Adipocyte (in vitro differentiated cells): ENCODE results near the gene LYST.
A peak's percentile ranks its signal among the peaks of the same experiment; 100 is the strongest.

Experiments
- DNase-seq: peaks from one replicate; pipeline ENCODE4 v3.0.0-alpha.2; 2015; ENCODE audit warnings: low read depth
- H3K27me3 ChIP-seq: replicated peaks from 2 replicates; pipeline ENCODE4 v1.7.0; 2013; ENCODE audit warnings: mild to moderate bottlenecking, low read length, moderate library complexity; ENCODE audit not compliant: control insufficient read depth, insufficient read depth
- H3K36me3 ChIP-seq: 2 replicates; pipeline ENCODE4 v1.7.0; 2013; ENCODE audit warnings: low read length, mild to moderate bottlenecking, moderate library complexity; ENCODE audit not compliant: control insufficient read depth, insufficient read depth, severe bottlenecking
- H3K4me1 ChIP-seq: 2 replicates; pipeline ENCODE4 v1.7.0; 2013; ENCODE audit warnings: mild to moderate bottlenecking, low read length, moderate library complexity; ENCODE audit not compliant: control insufficient read depth, insufficient read depth
- H3K4me3 ChIP-seq: 2 replicates; pipeline ENCODE4 v1.7.0; 2013; ENCODE audit warnings: mild to moderate bottlenecking, low read length, moderate library complexity
- H3K9ac ChIP-seq: 2 replicates; pipeline ENCODE4 v1.7.0; 2013; ENCODE audit warnings: mild to moderate bottlenecking, low read length, moderate library complexity
- H3K9me3 ChIP-seq: 2 replicates; pipeline ENCODE4 v1.7.0; 2013; ENCODE audit warnings: mild to moderate bottlenecking, low read length, moderate library complexity; ENCODE audit not compliant: control insufficient read depth

The LYST gene

GRCh38 chr1:235746245-235746644 is 120.5 kb downstream of the LYST start:
- no peaks in the 10 kb centered on the region for H3K27me3 ChIP-seq
- no peaks in the 10 kb centered on the region for H3K9me3 ChIP-seq
- peaks cover 61% of the 10 kb centered on the region for H3K36me3 ChIP-seq
- H3K4me1 ChIP-seq = peaks cover 10% of the 10 kb centered on the region
- H3K9ac ChIP-seq = no peak overlapping the region
- no peak for DNase-seq
- no peak overlapping the region for H3K4me3 ChIP-seq

GRCh38 chr1:235745503-235746136 is 121.1 kb downstream of the LYST start:
- H3K27me3 ChIP-seq = no peaks in the 10 kb centered on the region
- peak; percentile 69 for DNase-seq
- no peaks in the 10 kb centered on the region for H3K9me3 ChIP-seq
- H3K4me1 ChIP-seq = peaks cover 15% of the 10 kb centered on the region
- H3K4me3 ChIP-seq = no peak overlapping the region
- peaks cover 58% of the 10 kb centered on the region for H3K36me3 ChIP-seq
- H3K9ac ChIP-seq = no peak overlapping the region

- DNase-seq = no peak
- peaks cover 38% of the 10 kb centered on the region for H3K4me1 ChIP-seq
- no peak overlapping the region for H3K4me3 ChIP-seq
- H3K9me3 ChIP-seq = no peaks in the 10 kb centered on the region
- no peak overlapping the region for H3K9ac ChIP-seq
- H3K27me3 ChIP-seq = no peaks in the 10 kb centered on the region
- H3K36me3 ChIP-seq = peaks cover 49% of the 10 kb centered on the region
These were observed 123.6 kb downstream of the LYST start for GRCh38 chr1:235742914-235743599.

GRCh38 chr1:235741294-235741693 is 125.4 kb downstream of the LYST start:
- Histone ChIP-seq H3K9ac (no peak overlapping the region), H3K27me3 (no peaks in the 10 kb centered on the region), H3K9me3 (no peaks in the 10 kb centered on the region), H3K4me3 (no peak overlapping the region), H3K4me1 (peaks cover 38% of the 10 kb centered on the region), H3K36me3 (peaks cover 53% of the 10 kb centered on the region)
- DNase-seq = peak; percentile 77

- no peak for DNase-seq
- no peak overlapping the region for H3K4me3 ChIP-seq
- peaks cover 34% of the 10 kb centered on the region for H3K4me1 ChIP-seq
- no peaks in the 10 kb centered on the region for H3K9me3 ChIP-seq
- no peak overlapping the region for H3K9ac ChIP-seq
- peaks cover 45% of the 10 kb centered on the region for H3K36me3 ChIP-seq
- H3K27me3 ChIP-seq = no peaks in the 10 kb centered on the region
These were observed 127.1 kb downstream of the LYST start for GRCh38 chr1:235739631-235740030.

GRCh38 chr1:235739124-235739523 is 127.6 kb downstream of the LYST start:
- Histone ChIP-seq H3K4me1 (peaks cover 34% of the 10 kb centered on the region), H3K9ac (no peak overlapping the region), H3K9me3 (no peaks in the 10 kb centered on the region), H3K4me3 (no peak overlapping the region), H3K36me3 (peaks cover 41% of the 10 kb centered on the region), H3K27me3 (no peaks in the 10 kb centered on the region)
- peak; percentile 32 for DNase-seq

- Histone ChIP-seq H3K4me3 (no peak overlapping the region), H3K36me3 (peaks cover 43% of the 10 kb centered on the region), H3K9me3 (no peaks in the 10 kb centered on the region), H3K27me3 (no peaks in the 10 kb centered on the region), H3K4me1 (peaks cover 34% of the 10 kb centered on the region), H3K9ac (no peak overlapping the region)
- no peak for DNase-seq
These were observed 129.0 kb downstream of the LYST start for GRCh38 chr1:235737751-235738150.

GRCh38 chr1:235736263-235736662 is 130.4 kb downstream of the LYST start:
- no peaks in the 10 kb centered on the region for H3K27me3 ChIP-seq
- H3K4me3 ChIP-seq = no peak overlapping the region
- H3K9me3 ChIP-seq = no peaks in the 10 kb centered on the region
- H3K4me1 ChIP-seq = peaks cover 28% of the 10 kb centered on the region
- H3K9ac ChIP-seq = no peak overlapping the region
- no peak for DNase-seq
- H3K36me3 ChIP-seq = peaks cover 41% of the 10 kb centered on the region

GRCh38 chr1:235735621-235736020 is 131.1 kb downstream of the LYST start:
- Histone ChIP-seq H3K9me3 (no peaks in the 10 kb centered on the region), H3K4me1 (peaks cover 22% of the 10 kb centered on the region)

GRCh38 chr1:235734335-235734734 is 132.4 kb downstream of the LYST start:
- DNase-seq = no peak
- Histone ChIP-seq H3K4me3 (no peak overlapping the region), H3K4me1 (peaks cover 10% of the 10 kb centered on the region), H3K27me3 (no peaks in the 10 kb centered on the region), H3K9ac (no peak overlapping the region), H3K36me3 (peaks cover 52% of the 10 kb centered on the region), H3K9me3 (no peaks in the 10 kb centered on the region)

More at GRCh38 chr1:235735621-235736020, 131.1 kb downstream of the LYST start:
- H3K36me3 ChIP-seq = peaks cover 43% of the 10 kb centered on the region
- H3K9ac ChIP-seq = no peak overlapping the region
- no peaks in the 10 kb centered on the region for H3K27me3 ChIP-seq
- DNase-seq = no peak
- no peak overlapping the region for H3K4me3 ChIP-seq

- Histone ChIP-seq H3K36me3 (peaks cover 52% of the 10 kb centered on the region), H3K9me3 (no peaks in the 10 kb centered on the region), H3K4me1 (peaks cover 6% of the 10 kb centered on the region), H3K4me3 (no peak overlapping the region), H3K9ac (no peak overlapping the region), H3K27me3 (no peaks in the 10 kb centered on the region)
- no peak for DNase-seq
These were observed 136.7 kb downstream of the LYST start for GRCh38 chr1:235730007-235730406.
